Activated CD8-positive, alpha-beta memory T cell treated with anti-CD3 and anti-CD28 coated beads, Interleukin-2, amount 50 U/mL, for 1 hour (primary cell): Measurements from ENCODE around the gene SMOC2.

Experiments used
- DNase-seq: peaks from one replicate; pipeline ENCODE4 v3.0.0-alpha.2; 2020; ENCODE audit errors: extremely low read depth

Gene SMOC2

DNA sequence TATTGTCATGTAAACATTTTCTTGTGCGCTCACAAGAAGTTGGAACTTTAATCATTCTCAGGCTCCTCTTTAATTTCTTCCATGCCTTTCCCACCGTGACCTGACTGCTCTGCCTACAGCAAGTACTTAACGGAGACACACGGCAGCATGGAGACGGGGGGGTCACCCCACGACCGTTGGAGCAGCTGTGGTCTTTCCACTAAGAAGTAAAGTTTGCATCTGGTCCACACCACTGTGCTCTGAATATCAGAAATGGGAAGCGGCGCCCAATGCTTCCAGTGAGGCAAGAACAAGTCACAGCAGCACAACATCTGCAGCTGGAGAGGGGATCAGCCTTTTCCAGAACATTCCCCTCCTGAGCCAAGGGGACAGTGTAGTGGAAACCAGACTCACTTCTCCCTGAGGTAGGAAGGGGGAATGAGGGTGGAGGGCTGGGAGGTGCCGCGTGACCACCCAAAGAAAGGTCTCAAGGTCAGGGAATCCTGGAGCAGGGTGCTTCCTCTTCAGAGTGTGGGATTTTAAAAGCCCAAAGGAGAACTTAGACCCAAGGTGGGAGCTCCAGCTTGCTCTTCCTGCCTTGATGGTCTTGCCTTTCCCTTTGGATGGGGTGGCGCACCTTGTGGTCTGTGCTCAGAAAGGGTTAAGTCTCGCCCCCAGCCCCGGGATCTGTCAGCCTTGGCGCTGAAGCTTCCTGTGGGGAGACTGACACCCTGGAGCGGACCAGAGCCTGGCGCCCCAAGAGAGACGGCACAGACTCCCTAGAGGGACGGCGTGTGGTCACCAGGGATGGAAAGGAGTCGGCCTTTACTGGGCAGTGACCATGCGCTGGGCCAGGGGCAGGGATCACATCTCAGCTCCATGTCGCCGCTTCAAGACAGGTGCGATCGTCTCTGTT, 25.6 kb upstream of the SMOC2 start:
- no peak for DNase-seq

DNA sequence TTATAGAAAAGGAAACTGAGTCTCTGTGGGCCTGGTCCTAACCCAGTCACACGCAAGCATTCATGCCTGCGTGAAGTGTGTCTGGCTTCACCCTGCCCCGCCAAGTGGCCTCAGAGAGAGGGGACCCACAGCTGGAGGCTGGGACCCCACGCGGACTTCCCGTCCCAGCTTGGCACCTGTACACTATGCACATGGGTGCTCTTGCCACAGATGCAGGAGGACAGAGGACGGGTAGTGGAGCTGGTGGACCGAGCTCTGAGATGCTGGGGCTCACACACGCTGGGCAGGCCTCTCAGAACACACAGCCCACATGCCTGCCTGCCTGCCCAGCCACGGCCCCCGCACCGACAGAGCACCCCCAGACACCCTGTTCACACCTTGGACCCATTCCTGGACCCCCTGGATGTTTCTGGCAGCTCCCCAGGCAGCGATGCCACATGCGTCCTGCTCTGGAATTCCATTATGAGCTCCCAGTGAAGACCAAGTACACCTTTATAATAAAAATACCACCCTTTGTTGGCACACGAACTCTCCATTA, 24.9 kb upstream of the SMOC2 start:
- no peak for DNase-seq

DNA sequence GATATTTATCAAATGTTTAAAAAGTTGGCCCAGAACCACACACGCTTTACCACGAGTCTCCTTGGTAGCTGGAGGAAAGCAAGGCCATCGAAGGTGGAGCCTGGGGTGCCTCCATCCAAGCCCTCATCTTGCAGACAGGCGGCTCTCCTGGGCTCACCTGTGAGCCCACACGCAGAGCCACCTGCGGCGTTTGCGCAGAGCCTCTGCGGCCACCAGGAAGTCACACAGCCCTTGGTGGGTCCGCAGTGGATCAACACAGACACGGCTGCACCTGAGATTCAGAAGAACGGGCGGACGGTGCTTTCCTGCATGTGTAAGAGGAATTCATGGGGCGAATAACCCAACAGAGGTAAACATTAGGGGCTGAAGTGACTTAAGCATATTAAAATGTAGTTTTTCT, 24.5 kb upstream of the SMOC2 start:
- DNase-seq, result no peak

DNA sequence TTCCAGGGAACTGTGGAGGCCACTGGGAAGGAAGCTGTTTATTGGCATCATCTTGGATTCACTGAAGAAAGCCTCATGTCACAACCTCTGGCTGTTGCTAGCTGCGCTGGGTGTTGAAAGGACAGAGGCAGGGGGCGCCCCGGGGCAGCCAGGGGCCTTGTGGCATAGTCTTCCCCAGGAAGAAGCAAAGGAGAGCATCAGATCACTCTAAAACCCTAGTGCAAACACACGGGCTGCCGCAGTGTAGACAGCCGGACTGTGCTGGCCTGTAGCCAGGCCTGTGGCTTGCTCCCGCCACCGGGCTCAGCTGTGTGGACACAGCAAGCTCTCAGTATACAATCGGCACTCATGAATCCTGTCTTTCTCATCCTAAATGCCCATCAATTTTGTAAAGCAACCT, 23.8 kb upstream of the SMOC2 start:
- no peak for DNase-seq

DNA sequence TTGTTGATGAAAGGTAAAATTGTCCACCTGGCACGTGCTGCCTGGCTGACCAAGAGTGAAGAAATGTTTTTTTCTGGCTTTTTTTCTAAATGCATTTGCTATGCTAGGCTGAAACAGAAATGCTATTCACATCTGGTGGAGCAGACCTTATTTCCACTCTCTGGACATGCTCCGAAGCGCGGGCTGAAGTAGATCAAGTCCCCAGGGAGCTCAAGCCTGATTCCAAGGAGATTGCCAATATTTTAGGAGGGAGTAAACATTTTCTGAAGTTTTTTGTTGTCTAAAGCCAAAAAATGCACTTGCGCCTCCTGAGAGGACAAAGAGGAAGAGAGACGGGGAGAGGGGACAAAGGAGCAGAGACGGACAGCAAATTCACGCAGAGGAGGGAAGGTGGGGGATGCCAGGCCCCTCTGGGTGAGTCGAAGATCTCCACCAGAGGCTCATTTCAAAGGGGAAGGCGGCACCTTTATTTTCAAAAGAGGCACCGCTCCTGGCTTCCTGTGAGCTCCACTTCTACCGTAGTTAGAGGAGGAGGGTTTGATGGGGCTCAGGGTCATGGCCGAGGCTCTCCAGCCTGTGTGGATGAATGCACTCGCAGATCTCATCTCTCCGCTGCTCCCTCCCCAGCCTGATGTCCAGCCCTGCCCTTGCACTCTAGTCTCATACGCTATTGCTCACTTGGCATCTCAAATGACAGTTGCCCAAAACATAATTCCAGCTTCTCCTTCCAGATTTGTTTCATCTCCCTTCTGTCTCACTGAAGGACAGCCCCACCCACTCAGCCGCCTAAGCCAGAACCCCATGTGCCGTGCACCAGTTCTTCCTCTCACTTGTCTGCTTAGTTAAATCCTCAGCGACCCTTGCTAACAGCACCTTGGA, 23.1 kb upstream of the SMOC2 start:
- DNase-seq, result no peak

DNA sequence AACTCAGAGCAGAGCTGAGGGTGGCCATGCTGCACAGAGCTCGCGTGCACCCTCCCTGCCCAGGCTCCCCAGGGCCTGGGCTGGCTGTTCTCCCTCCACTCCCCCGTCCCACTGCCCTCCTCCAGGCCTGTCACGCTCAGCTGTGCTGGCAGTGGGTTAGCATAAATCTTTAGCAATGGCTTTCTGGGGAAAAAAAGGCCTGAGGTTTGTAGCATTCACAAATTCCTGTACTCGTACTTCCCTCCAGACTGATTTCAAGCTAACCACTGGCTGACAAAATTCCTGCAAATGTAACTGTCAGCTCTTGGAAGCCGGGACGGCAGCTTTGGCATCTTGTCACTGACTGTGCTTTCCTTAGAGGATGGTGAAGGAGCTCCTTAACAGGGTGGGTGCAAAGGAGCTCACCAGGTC, 22.3 kb upstream of the SMOC2 start:
- no peak for DNase-seq

DNA sequence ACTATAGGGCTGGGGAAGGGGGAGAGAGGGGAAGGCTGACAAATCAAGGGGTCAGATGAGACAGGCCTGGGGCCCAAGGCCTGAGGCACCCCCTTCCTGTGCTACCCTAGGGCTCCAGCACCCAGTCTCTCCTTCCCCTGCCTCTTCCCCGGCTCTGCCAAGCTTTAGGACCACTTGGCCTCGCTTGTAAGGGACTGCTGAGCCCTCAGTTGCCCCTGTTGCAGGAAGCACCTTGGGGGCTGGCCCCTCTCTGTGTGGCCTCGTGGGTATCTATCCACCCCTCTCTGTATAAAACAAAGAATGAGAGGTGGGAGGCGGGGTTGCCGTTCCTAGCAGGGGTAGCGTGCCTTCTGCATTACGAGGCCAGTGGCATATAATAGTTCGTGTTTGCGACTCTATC, 21.4 kb upstream of the SMOC2 start:
- no peak for DNase-seq

DNA sequence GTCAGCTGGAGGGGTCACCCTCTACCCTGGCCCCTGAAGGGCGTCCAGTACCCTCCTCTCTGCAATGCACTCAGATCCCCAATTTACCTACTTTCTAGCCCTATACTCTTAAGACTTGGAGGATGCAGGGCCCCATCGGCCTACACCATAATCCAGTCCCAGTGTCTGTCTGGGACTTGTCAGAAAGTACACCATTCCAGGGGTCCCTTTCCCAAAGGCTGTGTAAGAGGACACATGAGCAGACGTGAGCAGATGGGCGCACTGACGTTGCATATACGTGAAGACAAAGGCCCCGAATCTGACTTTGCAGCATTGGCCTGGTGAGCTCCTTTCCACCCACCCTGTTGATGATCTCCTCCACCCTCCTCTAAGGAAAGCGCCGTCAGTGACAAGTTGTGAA, 20.9 kb upstream of the SMOC2 start:
- no peak for DNase-seq

DNA sequence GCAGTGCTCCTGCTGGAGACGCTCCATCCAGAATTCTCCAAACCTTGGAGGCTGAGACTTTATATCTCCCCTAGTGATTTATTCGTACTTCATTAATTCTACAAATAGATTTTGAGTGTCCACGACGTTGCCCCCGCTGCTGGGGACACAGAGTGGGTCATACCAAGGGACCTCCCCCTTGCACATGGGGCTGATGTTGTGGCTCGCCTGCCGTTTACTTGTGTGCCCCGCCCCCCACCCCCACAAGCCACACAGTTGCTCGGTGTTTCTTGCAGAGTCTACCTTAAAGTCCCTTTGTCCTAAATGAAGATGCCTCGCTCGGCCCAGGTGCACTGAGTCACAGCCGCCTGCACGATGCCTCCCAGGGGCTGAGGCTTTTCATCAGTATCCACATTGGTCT, 20.3 kb upstream of the SMOC2 start:
- DNase-seq, result no peak

DNA sequence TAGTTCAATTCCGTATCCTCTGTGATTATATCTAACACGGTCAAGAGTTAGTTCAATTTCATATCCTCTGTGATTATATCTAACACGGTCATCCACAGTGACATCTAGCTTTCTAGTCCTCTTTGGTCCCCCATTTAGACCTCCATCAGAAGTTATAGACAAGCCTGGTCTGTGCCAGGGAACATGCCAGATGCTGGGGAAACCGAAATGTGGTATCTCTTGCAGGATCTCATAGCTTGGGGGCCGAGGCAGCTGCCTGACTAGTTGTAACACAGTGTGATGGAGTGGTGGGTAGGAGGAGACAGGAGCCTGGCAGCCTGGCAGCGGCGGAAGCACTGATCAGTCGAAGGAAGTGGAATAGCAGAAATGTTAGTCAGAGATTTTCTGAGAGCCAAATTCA, 13.8 kb upstream of the SMOC2 start:
- no peak for DNase-seq

DNA sequence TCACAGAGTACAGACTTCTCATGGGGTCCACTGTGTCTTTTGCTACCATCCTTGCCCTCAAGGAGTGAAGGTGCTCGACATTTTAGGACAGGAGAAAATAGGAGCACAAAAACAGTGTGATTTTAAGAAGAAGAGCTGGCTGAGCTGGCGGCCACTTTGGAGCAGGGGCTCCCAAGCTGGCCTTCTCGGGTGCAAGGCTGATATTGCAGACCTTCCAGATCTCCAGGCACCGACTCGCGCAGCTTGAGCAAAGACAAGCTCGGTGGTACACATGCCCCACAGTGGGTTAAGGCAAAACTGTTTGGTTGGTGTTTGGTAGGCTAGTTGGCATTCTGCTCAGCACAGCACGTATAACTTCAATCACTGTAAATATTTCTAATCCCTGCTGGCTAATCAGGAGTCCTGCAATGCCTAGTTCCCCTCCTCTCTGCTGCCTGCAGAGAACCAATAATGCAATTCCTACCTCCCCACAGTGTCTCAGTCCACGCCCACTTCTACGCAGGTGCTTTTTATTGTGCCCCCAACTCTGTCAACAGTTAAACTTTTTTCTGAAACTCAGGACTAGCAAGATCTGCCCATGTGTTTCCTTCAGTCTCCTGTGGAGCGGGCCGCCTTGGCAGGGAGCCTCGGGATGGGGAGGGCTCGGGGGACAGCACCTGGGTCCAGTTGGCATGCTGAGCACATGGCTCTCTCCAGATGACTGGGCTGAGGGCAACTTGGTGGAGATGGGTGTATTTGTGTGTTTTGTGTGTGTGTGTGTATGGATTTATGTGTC, 12.7 kb upstream of the SMOC2 start:
- no peak for DNase-seq

DNA sequence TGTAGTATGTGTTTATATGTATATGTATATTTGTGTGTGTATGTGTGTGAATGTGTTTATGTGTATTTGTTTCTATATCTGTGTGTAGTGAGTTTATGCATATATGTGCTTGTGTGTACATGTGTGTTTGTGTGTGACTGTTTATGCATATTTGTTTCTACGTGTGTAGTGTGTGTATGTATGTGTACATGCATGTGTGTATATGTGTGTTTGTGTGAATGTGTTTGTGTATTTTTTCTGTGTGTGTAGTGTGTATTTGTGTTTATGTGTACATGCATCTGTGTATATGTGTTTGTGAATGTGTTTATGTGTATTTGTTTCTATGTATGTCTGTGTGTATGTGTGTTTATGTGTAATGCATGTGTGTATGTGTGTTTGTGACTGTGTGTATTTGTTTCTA, 12.1 kb upstream of the SMOC2 start:
- no peak for DNase-seq

DNA sequence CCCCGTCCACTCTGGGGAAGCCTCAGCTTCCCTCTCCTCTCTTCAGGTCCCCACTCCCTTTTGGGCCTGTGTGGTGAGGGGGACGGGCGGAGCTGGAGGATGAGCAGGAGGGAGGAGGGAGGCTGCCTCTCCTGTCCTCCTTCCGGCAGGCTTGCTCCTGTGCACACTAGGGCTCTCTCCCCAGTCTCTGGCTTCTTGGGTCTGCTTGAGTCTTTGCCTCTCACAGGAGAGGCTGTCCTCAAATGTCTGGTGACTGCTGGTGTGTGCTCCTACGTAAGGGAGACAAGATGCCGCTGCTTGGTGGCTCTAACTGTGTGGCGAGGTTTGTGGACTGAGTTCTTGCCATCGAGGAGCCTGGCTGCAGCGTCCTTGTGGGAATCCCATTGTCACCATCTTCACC, 8.8 kb upstream of the SMOC2 start:
- DNase-seq, result no peak

DNA sequence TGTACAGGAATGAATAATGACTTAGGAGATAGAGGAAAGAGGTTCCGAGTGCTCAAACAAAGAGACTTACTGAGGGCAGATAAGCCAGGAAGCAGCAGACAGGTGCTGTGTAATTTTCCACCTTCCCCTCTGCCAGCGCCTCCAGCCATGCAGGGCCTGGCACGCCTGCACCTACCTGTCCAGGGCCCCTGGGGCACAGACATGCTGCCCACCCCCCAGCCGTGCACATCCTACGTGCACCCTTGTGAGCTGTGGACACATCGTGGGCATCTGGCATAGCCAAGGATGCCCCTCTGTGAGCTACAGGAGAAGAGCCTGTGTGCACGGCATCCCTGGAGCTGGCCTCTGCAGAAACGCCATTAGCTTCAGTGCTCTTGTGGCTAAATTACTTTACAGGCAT, 7.1 kb upstream of the SMOC2 start:
- no peak for DNase-seq

DNA sequence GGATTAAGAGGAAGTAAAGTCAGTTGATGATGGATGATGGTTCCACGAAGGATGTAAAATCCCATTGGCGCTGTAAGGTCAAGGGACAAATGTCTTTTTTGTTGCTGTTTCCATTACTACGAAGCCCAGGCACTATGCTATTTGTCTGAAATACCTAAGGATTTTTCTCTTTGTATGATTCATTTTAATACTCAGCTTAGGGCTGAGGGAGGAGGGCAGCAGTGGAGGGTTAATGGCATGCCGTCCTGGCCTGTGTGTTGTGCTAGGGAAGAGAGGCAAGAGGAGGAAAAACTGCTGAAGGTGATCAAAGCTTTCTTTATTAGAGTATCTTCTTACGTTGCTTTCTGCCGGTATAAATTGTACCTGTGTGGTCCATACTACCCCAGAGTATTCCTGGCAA, 6.5 kb upstream of the SMOC2 start:
- no peak for DNase-seq

DNA sequence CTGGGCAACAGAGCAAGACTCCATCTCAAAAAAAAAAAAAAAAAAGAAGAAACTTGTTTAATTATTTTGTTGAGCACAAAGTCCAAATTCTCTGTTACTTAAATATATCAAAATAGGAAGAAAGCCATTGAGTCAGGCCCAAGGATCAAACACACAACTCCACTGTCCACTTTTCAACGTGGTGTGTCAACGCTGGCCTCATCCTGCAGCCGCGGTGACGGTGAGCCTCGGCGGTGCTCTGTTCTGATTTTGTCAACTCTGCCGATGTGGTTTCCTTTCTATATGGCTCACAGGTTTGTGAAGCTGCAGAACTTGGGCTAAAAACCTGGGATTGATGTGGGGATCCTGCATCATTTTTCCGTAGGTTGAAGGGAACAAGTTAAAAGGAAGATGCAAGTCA, 3.2 kb upstream of the SMOC2 start:
- no peak for DNase-seq

DNA sequence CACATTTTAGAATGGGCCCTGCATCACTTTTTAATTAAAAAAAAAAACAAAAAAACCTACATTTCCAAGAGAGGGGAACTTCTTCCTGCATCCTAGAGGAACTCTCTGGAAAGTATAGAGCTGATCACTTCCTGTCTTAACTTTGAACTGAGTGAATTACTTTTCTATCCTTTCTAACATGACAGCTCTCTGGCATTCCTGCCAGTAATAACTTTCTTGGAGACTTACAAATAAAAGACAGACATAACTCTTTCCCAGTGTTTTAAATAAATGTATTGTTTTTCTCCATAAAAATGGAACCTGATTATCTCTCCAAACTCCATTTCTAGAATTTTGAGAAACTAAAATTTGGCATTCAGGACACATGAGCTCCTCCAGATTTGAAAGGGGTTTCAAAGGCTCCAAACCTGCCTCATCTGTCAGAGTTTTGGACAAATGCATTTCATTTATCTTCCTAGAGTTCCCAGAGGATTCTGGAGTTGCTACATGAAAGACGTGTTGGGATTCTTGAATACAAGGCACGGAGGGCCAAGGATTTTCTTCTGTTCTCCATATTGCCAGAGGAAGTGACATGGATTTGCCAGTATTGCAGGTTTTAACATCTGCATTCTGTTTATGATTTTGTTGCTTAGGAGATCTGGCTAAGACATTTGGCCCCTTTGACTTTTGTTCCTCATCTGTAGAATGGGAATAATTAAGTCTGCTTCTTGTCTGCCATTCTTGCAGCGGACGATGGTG, 2.0 kb upstream of the SMOC2 start:
- no peak for DNase-seq

DNA sequence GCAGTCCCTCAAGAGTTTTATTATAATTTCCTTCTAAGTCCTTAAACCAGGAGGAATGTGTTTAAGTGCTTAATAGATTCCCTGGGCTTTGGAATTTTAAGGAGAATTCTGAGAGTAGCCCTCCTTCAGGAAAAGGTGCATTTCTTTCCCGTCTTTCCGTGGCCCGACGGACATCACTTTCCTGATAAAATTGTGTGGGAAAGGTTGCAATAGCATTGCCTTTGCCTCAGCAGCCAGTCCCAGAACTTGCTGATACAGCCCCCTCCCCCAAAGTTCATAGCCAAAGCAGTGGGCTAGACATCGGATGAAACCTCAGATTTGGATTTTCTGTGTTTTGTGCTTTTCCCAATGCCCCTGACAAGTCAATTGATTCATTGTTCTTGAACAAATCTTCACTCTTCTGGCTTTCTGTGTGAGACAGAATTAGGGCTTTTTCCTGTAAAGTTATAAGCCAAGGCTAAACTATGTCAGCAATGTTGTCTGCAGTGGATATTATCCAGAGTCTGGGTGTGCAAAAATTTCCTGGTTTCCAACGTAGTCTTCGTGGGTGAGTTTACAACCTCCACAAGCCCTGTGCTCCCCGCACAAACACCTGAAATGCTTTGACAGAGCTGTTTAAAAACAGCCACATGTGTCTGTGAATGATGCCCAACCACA, 1.1 kb upstream of the SMOC2 start:
- DNase-seq, result no peak

DNA sequence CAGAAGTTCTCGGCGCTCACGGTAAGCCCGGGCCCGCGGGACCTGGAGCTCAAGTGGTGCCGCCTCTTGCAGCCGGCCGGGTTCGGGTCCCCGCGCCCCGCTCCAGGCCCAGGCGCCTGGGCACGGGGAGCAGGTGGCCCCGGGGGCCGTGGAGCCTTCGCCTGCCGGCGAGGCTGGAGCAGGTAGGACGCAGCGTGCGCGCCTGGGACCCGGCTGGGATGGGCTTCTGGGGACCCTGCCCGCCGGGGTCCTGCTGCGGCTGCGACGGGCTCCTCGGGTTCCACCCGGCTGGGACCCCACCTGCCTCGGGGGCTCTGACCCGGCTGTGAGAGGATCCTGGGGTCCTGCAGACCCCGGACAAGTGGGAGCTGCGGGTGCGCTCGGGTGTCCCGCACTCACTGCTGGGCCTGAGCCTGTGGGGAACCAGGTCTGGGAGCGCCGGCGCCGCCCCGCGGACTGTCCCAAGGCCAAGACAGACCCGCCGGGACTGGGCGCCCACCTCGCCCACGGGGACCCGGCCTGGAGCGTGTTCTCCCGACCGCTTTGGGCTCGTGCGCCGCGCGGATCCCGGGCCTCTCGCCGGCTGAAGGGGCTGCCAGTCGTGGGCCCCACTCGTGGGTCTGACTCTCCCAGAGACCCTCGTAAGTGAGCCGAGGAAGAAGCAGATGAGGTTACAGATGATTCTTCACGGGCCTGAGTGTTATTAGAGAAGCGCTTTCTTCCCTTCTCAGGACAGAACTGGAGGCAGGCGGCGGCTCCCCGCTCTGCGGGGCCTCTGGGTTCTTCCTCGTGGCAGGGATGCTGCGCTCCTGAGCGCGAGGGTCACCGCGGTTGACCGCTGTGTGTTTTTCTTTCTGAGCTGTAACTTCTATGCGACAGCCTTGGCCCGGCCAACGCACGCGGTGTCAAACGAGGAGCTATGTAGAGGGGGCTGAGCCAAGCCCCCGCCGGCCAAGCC, 729 bp downstream of the SMOC2 start:
- DNase-seq, result no peak

DNA sequence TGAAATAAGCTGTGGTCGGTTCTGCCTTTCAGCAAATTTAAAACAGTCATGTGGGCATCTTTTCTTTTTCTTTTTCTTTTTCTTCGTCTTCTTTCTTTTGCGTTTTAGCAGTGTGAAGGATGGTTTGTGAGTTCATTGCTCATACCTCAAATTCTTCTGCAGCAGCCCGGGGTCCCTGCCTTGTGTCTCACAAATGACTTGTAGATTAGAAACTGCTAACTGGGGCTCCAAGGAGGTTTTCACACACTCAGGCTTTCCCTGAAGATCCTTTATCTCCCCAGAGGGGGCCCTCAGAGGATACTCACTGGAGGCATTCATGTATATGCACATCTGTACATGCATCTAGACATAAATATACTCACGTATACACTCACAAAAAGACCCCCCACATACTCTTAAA, 1.7 kb downstream of the SMOC2 start:
- DNase-seq, result no peak
